SK-N-SH treated with all-trans-retinoic acid at 6 μM for 48 hours (cell line): ENCODE results near the gene CDK12.

Source experiments
- ATAC-seq: fragments of 200-7000 bp; cut with Tn5 transposase; 3 replicates; pipeline ENCODE4 v1.9.1; 2020; ENCODE audit warnings: mild to moderate bottlenecking, moderate library complexity
- ARNTL ChIP-seq: fragments of 450-650 bp; formaldehyde crosslinking; IDR thresholded peaks from 2 replicates; pipeline ENCODE4 v1.5.0; 2020; ENCODE audit warnings: low read depth, mild to moderate bottlenecking, moderate library complexity, borderline replicate concordance
- BACH2 ChIP-seq: fragments of 250-450 bp; sonication (Bioruptor Pico); IDR thresholded peaks from 2 replicates; pipeline ENCODE4 v1.9.0; 2021; ENCODE audit warnings: mild to moderate bottlenecking, borderline replicate concordance
- CSDC2 ChIP-seq: fragments of 250-450 bp; sonication (Bioruptor Pico); IDR thresholded peaks from 2 replicates; pipeline ENCODE4 v1.5.0; 2020; ENCODE audit warnings: mild to moderate bottlenecking, moderate library complexity
- ESRRG ChIP-seq: fragments of 250-450 bp; sonication (Bioruptor Pico); IDR thresholded peaks from 2 replicates; pipeline ENCODE4 v1.6.1; 2021; ENCODE audit warnings: mild to moderate bottlenecking
- GLIS3 ChIP-seq: fragments of 250-450 bp; sonication (Bioruptor Pico); IDR thresholded peaks from 2 replicates; pipeline ENCODE4 v1.5.0; 2020; ENCODE audit warnings: mild to moderate bottlenecking, moderate library complexity
- ISL1 ChIP-seq: fragments of 250-450 bp; sonication (Bioruptor Pico); IDR thresholded peaks from 2 replicates; pipeline ENCODE4 v2.1.2; 2022; ENCODE audit warnings: mild to moderate bottlenecking, moderate library complexity
- PPARA ChIP-seq: fragments of 250-450 bp; sonication (Bioruptor Pico); IDR thresholded peaks from 2 replicates; pipeline ENCODE4 v1.5.0; 2020; ENCODE audit warnings: mild to moderate bottlenecking, borderline replicate concordance
- TCF4 ChIP-seq: fragments of 250-450 bp; sonication (Bioruptor Pico); IDR thresholded peaks from 2 replicates; pipeline ENCODE4 v1.8.0; 2021; ENCODE audit warnings: mild to moderate bottlenecking, moderate library complexity, borderline replicate concordance
- TOX ChIP-seq: fragments of 250-450 bp; sonication (Bioruptor Pico); IDR thresholded peaks from 2 replicates; pipeline ENCODE4 v1.8.0; 2021; ENCODE audit warnings: mild to moderate bottlenecking, moderate library complexity, borderline replicate concordance
- ZC3H10 ChIP-seq: fragments of 250-450 bp; sonication (Bioruptor Pico); IDR thresholded peaks from 2 replicates; pipeline ENCODE4 v1.5.1; 2021; ENCODE audit warnings: mild to moderate bottlenecking, moderate library complexity
- ZNF565 ChIP-seq: fragments of 450-650 bp; formaldehyde crosslinking; conservative IDR thresholded peaks from 2 replicates; pipeline ENCODE4 v1.5.0; 2020; ENCODE audit warnings: low read depth, mild to moderate bottlenecking, moderate library complexity
- ZNF70 ChIP-seq: fragments of 450-650 bp; formaldehyde crosslinking; IDR thresholded peaks from 2 replicates; pipeline ENCODE4 v1.5.0; 2020; ENCODE audit warnings: mild to moderate bottlenecking, moderate library complexity
- ZNF8 ChIP-seq: fragments of 450-650 bp; formaldehyde crosslinking; IDR thresholded peaks from 2 replicates; pipeline ENCODE4 v1.5.0; 2020; ENCODE audit warnings: mild to moderate bottlenecking, moderate library complexity
- TF ChIP-seq, protein P1 (sequence below): fragments of 250-450 bp; sonication (Bioruptor Pico); IDR thresholded peaks from 2 replicates; pipeline ENCODE4 v1.8.0; 2021; ENCODE audit warnings: low read depth, mild to moderate bottlenecking, moderate library complexity, borderline replicate concordance
- TF ChIP-seq, protein P2 (sequence below): fragments of 250-450 bp; sonication (Bioruptor Pico); IDR thresholded peaks from 2 replicates; pipeline ENCODE4 v1.8.0; 2020; ENCODE audit warnings: mild to moderate bottlenecking, moderate library complexity, borderline replicate concordance
- TF ChIP-seq, protein P3 (sequence below): fragments of 250-450 bp; sonication (Bioruptor Pico); IDR thresholded peaks from 2 replicates; pipeline ENCODE4 v1.5.0; 2020; ENCODE audit warnings: mild to moderate bottlenecking, moderate library complexity

CDK12 gene

DNA sequence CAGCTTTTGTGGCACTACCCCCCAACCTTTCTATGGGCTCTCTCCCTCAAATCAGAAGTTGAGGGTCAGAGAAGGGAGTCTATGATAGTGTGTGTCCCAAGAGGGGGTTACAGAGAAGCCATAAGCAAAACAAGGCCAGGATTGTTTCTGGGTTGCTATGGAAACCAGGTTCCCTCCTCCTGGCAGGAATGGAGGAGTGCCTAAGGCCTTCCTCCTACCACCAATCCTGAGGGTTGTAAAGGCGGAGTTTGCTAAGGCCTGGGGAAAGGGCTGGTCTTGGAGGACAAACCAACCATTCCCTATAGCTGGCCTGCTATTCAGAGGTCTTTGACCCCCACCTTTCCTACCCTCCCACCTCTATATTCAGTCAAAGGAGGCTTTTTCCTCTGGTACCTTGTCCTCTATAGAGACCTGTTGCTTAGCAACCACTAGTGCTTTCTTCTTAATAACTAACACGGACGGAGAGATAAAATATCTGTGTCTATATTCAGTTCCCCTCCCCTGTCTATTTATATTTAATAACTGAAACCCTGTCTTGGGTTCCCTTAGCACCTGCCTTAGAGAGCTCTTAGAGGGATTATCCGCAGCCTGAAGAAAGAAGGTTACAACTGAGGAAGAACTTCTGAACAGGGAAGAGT lies 103.0 kb downstream of the CDK12 start:
- no peak for ATAC-seq
- TF ChIP-seq GLIS3 (CRISPR knock-in tag), result no peak
- no peak for TF ChIP-seq BACH2 (CRISPR knock-in tag)
- TF ChIP-seq ISL1 (CRISPR knock-in tag), result no peak
- TF ChIP-seq, protein P1, sequence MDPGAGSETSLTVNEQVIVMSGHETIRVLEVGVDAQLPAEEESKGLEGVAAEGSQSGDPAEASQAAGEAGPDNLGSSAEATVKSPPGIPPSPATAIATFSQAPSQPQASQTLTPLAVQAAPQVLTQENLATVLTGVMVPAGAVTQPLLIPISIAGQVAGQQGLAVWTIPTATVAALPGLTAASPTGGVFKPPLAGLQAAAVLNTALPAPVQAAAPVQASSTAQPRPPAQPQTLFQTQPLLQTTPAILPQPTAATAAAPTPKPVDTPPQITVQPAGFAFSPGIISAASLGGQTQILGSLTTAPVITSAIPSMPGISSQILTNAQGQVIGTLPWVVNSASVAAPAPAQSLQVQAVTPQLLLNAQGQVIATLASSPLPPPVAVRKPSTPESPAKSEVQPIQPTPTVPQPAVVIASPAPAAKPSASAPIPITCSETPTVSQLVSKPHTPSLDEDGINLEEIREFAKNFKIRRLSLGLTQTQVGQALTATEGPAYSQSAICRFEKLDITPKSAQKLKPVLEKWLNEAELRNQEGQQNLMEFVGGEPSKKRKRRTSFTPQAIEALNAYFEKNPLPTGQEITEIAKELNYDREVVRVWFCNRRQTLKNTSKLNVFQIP (CRISPR knock-in tag), result no peak
- no peak for TF ChIP-seq PPARA (CRISPR knock-in tag)

DNA sequence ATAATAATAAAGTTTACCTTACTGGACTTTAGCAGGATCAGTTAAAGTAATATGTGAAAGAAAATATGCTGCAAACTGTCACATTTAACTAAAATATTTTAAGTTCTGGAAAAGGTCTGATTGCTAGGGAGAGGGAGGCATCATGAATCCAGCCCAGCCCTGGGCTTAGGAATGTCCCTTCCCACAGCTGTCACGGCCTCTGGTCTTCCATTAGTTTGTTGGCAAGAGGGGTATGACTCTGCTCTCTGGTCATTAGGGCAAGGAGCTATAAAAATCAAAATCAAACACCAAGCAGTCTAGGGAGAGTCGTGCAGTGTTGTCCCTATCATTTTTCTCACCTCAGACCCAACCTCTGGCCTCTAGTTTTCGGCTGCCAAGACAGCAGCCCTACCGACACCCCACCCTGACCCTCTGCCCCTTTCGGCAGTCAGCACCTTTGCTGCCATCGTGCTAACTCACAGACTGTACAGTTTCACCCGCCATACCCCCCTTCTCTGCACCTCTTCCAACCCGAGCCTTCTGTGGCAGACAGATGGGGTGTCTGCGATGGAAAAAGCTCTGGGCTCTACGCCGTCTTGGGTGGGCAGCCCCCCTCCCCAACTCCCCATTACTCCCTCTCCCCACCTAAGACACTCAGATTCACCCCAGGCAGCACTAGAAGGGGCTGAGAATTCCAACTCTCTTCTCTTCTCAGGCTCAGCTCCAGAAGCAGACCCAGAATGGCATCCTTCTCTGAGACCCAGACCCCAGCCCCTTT lies 105.0 kb downstream of the CDK12 start:
- ATAC-seq, result no peak

DNA sequence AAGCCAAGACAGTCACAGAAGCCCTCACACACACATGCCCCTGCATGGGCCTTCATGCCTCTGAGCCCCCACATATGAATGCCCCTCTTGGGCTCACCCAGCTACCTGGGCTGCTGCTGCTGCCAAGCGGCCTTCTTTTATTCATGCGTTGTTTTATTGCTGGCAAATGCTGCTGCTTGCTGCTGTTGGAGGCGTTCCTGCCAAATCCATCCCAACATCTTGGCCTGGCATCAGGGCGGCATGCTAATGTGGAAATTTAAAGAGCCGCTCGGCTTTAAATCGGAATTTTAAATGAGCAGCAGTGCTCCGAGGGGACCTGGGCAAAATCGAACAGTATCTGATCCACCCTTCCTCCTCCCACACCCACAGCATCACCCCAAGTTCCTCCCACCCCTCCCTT lies 107.4 kb downstream of the CDK12 start:
- ATAC-seq, result no peak
- TF ChIP-seq PPARA (CRISPR knock-in tag) (no peak), ESRRG (CRISPR knock-in tag) (no peak), GLIS3 (CRISPR knock-in tag) (no peak), TCF4 (CRISPR knock-in tag) (no peak), ZNF70 (CRISPR knock-in tag) (no peak), ZNF565 (CRISPR knock-in tag) (no peak)
- TF ChIP-seq, protein P2, sequence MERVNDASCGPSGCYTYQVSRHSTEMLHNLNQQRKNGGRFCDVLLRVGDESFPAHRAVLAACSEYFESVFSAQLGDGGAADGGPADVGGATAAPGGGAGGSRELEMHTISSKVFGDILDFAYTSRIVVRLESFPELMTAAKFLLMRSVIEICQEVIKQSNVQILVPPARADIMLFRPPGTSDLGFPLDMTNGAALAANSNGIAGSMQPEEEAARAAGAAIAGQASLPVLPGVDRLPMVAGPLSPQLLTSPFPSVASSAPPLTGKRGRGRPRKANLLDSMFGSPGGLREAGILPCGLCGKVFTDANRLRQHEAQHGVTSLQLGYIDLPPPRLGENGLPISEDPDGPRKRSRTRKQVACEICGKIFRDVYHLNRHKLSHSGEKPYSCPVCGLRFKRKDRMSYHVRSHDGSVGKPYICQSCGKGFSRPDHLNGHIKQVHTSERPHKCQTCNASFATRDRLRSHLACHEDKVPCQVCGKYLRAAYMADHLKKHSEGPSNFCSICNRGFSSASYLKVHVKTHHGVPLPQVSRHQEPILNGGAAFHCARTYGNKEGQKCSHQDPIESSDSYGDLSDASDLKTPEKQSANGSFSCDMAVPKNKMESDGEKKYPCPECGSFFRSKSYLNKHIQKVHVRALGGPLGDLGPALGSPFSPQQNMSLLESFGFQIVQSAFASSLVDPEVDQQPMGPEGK (CRISPR knock-in tag), result no peak

More for the DNA sequence above, 105.0 kb downstream of the CDK12 start:
- no peak for TF ChIP-seq BACH2 (CRISPR knock-in tag)

DNA sequence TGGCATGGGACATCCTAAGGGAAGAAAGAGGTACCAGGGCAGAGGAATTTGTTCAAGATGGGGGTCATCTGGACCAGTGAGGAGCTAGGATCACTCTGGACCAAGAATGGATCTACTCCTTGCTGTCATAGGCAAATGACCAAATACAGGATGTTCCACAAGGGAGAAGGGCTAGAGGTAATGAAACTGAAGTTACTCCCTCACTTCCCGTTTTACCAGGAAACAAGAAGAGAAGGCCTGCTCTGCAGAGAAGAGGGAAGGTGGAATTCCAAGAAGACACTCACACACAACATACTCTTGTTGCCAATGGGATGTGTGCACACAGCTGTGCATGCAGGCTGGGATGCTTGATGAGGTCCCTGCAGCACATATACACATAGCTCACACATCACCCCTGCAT lies 107.8 kb downstream of the CDK12 start:
- TF ChIP-seq CSDC2 (CRISPR knock-in tag) (no peak), ISL1 (CRISPR knock-in tag) (no peak), ZNF8 (CRISPR knock-in tag) (no peak), ZNF70 (CRISPR knock-in tag) (no peak)
- TF ChIP-seq, protein P2 (CRISPR knock-in tag), result no peak
- TF ChIP-seq, protein P3, sequence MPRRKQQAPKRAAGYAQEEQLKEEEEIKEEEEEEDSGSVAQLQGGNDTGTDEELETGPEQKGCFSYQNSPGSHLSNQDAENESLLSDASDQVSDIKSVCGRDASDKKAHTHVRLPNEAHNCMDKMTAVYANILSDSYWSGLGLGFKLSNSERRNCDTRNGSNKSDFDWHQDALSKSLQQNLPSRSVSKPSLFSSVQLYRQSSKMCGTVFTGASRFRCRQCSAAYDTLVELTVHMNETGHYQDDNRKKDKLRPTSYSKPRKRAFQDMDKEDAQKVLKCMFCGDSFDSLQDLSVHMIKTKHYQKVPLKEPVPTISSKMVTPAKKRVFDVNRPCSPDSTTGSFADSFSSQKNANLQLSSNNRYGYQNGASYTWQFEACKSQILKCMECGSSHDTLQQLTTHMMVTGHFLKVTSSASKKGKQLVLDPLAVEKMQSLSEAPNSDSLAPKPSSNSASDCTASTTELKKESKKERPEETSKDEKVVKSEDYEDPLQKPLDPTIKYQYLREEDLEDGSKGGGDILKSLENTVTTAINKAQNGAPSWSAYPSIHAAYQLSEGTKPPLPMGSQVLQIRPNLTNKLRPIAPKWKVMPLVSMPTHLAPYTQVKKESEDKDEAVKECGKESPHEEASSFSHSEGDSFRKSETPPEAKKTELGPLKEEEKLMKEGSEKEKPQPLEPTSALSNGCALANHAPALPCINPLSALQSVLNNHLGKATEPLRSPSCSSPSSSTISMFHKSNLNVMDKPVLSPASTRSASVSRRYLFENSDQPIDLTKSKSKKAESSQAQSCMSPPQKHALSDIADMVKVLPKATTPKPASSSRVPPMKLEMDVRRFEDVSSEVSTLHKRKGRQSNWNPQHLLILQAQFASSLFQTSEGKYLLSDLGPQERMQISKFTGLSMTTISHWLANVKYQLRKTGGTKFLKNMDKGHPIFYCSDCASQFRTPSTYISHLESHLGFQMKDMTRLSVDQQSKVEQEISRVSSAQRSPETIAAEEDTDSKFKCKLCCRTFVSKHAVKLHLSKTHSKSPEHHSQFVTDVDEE (CRISPR knock-in tag), result no peak
- ATAC-seq, result no peak

DNA sequence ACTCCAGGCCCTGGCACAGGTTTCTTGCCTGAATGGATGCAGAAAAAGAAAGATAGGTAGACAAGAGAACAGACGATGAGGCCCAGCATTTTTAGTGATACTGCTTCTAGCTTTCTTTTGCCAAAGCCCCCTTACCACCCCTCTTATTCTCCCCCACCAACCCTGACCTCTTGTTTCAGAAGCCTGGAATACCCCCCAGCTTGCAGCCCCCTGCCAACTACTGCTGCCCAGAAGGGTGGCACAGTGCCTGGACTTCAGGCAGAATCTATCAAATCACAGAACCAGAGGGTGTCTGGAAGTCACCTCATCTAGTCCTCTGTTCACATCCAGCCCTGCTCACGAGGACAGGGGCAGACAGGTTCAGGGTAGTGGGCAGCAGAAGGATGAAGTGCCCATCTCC lies 110.8 kb downstream of the CDK12 start:
- no peak for ATAC-seq
- no peak for TF ChIP-seq ZC3H10 (CRISPR knock-in tag)
- no peak for TF ChIP-seq ESRRG (CRISPR knock-in tag)
- TF ChIP-seq ARNTL (CRISPR knock-in tag), result no peak
- TF ChIP-seq ZNF8 (CRISPR knock-in tag), result no peak
- TF ChIP-seq ZNF70 (CRISPR knock-in tag), result no peak
- TF ChIP-seq, protein P1 (CRISPR knock-in tag), result no peak
- TF ChIP-seq TOX (CRISPR knock-in tag), result no peak
- no peak for TF ChIP-seq TCF4 (CRISPR knock-in tag)
- TF ChIP-seq, protein P3 (CRISPR knock-in tag), result no peak
- TF ChIP-seq, all 23 proteins: peak for 0
